GM21360 (cell line): Measurements from ENCODE around the gene CA9.

Experiments used
- ATAC-seq: cut with Tn5 transposase; IDR thresholded peaks from one replicate; pipeline ENCODE4 v1.9.1; 2021; ENCODE audit warnings: mild to moderate bottlenecking, moderate library complexity; ENCODE audit not compliant: unreplicated experiment

The CA9 gene

DNA sequence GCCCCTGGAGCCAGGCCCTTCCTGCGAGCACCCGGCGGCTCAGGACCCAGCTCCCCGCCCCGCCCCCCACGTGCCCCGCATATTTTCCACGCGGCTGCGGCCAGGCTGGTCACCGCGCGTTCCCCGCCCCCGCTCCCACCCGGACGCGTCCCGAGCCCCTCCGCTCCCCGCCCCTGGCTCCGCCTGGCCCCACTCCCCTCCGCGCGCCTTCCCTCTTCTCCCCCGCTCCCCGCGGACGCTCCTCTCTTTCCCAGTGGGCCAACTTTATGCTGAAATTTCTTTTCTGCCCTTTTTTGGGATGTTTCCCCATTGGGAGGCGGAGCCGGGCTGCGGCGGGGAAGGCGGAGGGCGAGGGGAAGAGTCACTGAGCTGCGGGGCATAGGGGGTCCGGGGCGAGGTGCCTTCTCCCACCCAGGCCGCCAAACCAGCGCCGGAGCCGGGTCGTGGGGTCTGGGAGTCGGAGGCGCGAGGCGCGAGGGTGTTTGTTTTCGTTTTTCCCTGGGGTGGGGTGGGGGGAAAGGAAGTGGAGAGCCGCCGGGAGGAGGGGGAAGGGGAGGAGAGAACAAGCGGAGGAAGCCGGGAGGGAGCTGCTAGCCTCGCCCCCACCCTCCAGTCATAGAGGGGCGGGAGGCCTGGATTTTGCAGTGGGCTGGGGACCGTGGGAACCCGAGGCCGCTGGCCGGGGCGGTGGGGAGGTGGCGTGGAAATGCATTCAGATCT is 17.0 kb downstream of the CA9 start:
- no peak for ATAC-seq

DNA sequence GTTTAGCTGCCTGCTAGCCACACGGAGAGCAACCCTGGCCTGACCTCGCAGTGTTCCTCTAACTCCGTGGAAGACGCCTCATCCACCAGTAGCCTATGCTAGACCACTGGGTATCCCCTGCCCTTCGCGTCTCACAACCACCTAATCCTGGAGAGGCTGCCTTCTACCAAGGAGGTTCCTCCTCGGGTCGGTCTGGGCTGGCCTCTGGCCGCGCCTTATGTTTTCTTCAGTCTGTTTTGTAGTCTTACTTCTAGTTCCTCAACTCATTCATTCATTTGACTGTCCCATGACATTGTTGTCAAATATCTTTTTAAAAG is 17.6 kb downstream of the CA9 start:
- ATAC-seq, result no peak

DNA sequence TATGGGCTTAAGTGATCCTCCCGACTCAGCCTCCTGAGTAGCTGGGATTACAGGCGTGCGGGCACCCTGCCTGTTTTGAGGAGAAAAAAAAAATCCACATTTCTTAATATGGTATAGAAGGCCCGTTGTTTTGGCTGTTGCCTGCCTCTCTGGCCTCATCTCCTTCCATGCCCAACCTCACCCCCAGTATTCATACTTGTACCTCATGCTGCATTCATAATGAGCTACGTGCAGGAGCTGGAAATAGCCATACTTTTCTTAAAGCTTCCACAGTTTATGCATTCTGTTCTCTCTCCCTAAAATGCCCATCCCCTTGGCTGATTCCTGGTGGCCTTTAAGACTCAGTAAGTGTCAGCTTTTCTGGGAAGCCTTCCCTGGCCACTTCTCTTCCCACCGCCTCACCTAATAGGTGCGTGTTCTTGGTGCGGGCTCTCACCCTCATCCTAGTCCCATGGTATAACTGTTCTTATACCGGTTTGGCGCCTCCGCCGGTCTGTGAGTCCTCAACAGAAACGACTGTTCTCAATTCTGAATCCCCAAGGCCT is 18.1 kb downstream of the CA9 start:
- no peak for ATAC-seq

DNA sequence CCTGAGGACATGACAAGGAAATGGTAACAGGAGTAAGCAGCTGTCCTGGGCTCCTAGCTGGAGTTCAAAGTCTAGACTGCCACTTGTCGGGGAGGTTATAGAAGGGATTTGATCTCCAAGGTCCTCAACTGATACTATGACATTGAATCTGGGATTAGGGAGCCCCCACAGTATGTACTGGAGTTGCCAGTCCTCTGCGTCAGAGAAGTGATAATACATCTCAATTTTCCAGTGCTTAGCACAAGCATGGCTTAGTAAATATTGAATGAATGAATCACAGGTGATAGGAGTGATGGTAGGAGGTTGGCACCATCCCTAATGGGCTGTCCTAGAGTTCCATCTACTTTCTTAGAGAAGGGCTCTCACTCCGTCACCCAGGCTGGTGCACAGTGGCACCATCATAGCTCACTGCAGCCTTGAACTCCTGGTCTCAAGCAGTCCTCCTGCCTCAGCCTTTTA is 22.2 kb downstream of the CA9 start:
- ATAC-seq, result no peak

DNA sequence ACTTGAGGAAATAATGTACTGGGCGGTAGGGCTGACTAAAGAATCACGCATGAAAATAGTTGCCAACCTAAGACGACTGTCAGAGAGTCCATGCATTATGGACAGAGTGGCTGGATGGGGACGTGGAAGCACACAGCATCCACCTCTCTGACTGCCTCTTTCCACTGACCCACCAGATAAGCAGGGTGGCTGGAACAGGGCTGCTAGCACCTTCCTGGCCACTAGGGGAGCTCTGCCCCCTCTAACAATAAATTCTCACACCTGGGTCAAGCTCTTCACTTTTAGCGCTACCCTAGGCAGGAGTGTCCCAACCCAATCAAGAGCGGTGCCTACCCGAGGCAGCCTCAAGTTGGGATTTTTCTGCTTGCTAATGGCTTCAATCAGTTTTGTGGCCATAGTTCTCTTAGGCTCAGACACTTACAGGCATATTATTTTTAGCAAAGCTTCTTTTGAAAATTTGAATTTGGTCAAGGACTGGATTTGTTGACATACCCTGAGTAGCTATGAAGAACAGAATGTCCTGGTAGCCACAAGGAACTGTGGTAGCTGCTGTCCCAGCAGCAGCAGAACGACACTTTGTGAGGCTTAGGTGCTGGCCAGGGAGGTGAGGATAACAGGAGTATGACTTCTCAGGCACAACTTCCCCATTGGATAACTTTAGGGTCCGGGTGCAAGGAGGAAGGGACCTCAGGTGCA is 22.9 kb downstream of the CA9 start:
- ATAC-seq, result no peak

DNA sequence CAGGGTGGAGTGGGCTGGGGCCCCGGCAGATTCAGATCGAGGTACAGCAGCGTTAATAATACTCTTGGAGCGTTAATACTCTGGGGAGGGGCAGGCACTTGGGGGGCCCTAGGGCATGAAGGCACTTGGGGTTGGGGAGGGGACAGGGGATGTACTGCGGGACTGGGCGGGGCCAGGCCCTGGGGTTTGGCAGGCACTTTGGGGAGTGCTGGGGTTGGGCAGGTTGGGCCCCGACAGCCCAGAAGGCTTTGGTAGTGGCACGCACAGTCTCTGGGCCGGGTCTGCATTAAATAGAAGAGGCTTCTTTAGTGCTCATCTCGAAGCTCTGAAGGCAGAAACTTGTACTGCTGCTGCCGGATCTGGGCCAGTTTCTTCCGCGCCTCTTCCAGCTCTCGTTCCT is 23.8 kb downstream of the CA9 start:
- no peak for ATAC-seq

DNA sequence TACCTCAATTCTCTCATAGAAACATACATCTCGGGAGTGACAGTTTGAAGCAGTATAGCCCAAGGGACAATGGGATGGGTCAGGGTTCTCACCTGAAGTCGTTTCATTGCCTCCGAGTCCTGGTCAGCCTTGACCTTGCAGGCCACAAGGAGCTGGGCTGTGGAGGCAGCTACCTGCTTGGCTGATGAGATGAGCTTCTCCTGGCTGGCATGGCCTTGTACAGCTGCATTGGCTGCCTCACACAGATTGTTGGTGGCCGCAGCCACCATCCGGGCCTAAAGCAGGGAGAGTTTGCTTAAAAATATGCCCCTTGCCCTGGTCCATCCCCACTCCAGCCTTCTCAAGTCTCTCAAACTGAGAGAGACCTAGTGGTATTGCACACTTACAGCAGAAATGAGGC is 24.5 kb downstream of the CA9 start:
- no peak for ATAC-seq

DNA sequence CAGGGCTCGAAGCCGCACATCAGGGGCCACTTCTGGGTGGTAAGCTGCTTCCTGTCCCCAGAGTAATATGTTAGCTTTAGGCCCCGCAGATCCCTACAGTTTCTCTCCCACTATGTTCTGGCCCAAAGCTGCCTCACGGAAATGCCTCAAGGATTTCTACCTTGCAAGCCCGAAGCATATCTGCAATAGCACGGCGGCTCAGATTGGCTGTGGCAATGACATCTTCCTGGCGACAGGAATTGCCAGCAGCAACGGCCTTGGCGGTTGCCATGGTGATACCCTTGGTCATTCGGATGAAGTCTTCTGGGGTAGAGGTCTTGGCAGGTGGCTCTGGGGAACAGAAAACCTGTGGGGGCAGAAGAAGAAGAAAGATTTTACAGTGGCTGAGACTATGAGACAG is 26.3 kb downstream of the CA9 start:
- ATAC-seq, result no peak

DNA sequence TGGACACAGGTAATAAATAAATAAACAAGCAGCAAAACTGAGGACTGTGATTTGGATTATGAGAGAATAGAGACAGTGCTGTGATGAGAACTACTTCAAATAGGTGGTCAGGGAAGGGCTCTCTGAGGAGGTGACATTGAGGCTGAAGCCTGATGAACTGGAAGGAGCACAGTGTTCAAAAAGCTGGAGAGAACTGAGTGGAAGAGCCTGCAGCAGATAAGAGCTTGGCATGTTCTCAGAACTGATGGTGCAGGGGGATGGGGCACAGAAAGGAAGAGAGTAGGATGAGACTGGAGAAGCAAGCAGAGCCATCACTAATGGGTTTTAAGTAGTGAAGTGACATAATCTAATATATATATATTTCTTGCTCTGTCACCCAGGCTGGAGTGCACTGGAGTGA is 27.2 kb downstream of the CA9 start:
- no peak for ATAC-seq

DNA sequence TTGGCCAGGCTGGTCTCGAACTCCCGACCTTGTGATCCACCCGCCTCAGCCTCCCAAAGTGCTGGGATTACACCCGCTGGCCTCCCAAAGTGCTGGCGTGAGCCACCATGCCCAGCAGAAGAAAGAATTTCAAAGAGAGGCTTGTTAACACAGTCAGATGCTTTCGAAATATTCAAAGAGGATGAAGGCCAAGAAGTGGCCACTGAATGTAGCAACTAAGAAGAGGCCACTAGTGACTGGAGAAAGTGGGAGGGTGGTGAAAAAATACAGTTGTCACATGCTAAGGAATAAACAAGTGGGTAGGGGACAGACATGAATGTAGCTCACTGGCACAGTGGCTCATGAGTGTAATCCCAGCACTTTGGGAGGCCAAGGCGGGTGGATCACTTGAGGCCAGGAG is 29.0 kb downstream of the CA9 start:
- ATAC-seq, result no peak

DNA sequence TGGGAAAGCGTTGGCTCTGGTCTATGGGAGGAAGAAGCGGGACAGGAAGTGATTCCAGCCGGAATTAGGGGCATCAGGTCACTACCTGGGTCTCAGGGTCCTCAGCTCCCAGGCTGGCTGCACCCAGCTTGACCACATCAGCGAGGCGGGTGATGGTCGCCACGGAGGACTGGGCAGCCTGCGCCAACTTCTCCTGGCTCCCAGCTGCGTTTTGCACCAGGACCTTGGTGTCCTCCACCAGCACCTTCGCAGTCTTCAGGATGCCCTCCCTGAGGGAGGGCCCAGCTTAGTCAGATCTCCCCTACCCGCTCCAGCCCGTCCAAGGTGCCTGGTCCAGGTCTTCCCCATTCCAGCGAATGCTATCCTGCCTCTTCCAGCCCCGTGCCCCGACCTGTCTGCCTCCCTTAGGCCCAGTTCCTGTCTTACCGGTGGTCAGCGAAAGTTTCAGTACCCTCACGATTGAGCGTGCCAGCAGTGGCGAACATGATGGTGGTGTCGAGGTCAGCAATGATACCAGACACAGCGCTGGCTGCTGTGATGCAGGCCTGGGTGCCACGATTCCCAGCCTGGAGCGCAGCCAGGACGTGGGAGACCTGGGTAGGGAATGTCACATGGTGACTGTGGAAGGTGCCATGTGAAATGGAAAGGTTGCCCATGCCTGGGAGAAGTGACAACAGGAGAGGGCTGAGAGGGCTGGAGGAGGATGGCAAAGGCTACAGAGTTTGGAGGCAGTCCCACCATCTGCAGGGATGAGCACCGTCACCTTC is 30.4 kb downstream of the CA9 start:
- no peak for ATAC-seq

DNA sequence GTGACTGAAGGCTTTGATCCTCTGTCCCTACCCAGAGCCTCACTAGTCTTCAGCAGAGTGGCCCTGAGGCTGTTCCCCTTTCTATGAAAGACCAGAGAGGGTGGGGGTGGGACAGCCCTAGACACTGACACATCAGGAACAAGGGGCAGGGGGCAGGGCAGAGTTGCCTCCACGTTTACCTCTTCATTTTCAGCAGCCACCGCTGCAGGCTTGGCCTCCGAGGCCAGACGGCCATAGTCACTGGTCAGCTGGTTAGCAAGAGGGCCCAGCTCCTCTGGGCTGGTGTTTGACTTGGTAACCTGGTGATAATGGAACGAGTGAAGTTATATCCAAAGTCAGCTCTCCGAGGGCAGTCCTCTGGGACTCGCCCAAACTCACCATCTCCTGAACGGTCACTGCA is 31.6 kb downstream of the CA9 start:
- ATAC-seq, result no peak

DNA sequence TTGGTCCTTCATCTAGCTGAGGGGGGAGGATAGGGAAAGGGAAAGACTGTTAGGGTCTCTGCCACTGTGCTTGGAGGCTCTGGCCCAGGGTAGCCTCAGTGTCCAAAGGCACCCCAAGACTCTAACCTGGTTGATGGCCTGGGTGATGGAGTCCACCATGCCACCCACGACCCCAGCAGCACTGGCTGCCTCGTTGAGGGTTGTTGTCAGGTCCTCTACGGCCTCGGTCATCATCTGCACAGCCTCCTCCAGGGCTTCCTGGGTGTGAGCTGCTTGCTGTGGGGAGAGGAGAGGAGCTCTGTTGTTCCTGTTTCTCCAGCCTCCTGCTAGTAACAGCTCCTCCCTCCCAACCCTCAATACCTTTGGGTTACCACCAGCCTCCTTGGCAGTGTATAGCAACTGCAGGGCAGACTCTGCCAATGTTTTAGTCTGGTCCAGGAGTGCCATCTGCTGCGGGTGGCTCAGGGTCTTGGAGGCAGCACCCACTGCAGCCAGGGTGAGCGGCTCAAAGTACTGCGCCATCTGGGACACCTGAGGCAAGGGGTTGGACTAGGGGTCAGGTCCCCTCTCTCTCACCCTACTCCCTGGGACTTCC is 32.2 kb downstream of the CA9 start:
- ATAC-seq, result no peak

DNA sequence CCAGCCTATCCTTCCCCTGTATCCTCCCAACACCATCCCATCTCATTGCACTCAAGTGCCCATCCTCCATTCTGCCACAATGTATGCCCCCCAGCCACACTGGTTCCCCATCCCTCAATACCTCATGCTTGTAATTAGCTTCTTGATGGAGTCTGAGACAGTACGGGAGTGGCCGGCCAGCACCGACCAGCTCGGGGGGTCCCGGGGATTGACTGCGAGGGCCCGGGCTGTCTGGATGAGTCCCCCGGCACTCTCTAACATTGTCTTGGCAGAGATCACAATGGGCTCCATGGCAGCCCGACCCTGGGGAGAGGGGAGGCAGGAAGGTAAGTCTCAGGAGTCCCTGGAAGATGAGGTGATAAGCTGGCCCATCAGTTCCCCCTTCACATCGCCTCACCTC is 33.2 kb downstream of the CA9 start:
- no peak for ATAC-seq

DNA sequence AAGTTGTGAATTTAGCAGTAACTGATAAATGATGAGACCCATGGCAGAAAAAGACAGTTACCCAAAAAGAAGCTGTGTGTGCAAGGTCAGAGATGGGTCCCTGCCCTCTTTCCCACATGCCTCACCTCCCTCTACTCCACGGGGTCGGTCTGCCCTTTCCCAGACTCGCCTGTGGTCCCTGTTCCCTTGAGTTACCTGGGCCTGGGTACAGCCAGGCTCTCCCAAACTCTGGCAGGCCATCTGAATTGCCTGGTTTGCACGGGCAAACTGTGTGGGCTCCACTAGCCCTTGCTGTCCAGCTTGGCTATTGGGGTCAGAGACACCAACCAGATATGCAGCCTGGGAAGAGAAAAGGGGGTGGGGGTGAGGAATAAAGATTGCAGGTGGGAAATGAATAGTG is 34.4 kb downstream of the CA9 start:
- no peak for ATAC-seq

DNA sequence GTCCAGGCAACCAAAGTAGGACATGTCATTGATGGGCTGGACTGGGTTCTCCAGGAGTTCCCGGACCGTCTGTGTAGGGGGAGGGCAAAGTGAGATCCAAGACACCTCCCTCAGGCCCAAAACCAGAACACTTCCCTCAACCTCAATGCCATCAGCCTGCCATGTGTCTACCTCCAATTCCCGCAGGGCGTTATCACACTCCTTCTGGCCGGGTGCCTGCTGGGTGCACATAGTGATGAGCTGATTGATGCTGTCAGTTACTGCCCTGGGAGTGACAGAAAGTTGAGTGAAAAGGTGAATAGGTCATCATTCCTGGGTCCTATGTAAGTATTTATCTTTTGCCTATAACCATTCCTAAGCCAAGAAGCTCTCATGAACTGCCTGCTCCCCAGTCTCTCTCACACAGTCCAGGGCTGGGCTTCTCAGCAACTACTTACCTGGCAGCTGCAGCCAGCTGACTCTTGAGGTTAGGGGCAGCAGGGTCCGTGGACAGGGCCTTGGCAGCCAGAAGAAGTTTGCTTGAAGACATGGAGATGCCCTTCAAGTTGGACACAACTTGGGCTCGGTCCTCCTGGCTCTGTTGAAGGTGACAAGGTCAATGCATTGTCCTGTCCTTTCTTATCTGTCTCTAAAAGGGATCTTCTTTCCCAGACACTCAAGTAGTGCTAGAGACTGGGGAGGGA is 37.2 kb downstream of the CA9 start:
- ATAC-seq, result no peak

DNA sequence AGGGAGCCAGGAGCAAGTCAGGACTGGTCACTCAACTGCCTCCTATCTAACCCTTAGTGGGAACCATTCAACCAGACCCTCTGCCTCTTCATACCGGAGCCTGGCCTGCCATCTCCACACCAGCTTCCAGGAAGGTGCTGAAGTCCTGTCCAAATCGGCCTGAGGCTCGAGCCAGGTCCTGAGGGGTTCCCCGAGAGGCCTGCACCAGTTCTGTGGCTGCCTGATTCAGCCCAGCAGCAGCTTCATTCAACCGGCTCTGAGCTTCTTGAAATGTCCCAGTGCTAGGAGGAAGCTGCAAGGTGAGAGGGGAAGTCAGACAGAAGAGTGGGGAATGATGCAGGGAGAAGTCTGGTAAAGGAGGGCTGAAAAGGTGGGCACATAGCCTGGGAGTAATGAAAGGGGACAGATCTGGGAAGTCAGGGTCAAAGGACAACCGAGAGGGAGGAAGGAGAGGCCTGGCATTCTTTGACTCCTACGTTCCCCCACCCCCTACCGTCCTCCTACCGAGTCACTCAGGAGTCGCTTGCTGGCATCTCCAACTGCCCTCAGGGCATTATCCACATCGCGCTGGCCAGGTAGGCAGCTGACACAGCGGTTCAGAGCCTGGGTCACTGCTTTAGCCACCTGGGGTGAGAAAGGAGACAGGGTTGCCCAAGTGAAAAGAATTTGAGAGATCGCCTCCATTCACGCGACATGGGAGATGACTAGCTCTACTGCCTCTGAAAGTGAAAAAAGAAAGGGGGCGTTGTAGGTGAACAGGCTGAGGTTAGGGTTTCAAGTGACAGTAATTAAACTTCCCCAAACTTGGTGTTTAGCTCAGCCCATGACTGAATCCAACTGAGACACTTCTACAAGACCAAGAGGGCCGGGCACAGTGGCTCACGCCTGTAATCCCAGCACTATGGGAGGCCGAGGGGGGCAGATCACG is 38.0 kb downstream of the CA9 start:
- no peak for ATAC-seq

DNA sequence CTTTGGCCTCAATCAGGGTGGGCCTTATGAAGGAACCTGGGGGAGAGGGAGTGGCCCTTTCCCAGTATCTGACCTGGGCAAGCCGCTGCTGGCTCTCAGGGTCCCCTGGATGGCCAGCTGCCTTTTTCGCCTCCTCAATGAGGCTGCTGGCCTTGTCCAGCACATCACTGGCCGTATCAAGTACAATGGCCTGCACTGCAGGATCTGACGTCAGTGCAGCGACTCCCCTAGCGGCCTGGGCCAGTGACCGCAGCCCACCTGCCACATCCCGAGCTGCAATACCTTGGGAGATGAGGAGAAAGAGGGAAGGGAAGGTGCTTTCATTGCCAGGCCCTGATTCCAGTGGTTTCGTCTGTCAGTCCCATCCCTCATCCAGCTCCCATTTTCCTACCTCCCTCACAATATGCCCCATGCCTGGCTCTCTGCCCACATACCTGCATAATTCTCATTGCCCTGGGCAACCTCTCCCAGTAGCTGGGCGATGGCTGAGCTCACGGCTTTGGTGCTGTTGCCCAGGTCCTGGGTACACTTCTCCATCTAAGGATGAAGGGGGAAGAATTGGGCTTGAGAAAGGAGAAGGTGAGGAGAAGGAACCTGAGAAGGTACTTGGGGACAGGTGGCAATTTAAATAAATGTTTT is 39.2 kb downstream of the CA9 start:
- ATAC-seq, result no peak

DNA sequence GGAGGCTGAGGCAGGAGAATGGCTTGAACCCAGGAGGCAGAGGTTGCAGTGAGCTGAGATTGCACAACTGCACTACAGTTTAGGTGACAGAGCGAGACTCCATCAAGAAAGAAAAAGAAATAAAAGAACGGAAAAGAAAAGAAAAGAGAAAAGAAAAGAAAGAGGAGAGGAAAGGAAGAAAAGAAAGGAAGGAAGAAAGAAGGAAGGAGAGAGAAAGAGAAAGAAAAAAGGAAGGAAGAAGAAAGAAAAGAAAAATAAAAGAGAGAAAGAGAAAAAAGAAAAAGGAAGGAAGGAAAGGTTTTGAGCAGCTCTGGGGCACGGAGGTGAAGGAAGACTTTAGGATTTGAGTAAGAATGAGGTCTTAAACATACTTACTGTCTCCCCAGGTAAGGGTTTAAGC is 39.9 kb downstream of the CA9 start:
- no peak for ATAC-seq
